WTC11 (cell line): Measurements from ENCODE around the gene NEURL1B.

Experiments used
- ATF1 ChIP-seq: sonication (generic); formaldehyde crosslinking; IDR thresholded peaks from 2 replicates; pipeline ENCODE4 v1.8.1; 2023; ENCODE audit warnings: mild to moderate bottlenecking, moderate library complexity, missing genetic modification reagents
- CREM ChIP-seq: sonication (generic); formaldehyde crosslinking; IDR thresholded peaks from 2 replicates; pipeline ENCODE4 v1.8.1; 2022; ENCODE audit warnings: mild to moderate bottlenecking, missing genetic modification reagents, moderate library complexity
- CTCF ChIP-seq: fragments of 200-600 bp; IDR thresholded peaks from 2 replicates; pipeline ENCODE4 v1.8.0; 2022; ENCODE audit warnings: antibody characterized with exemption
- ESRRA ChIP-seq: sonication (generic); formaldehyde crosslinking; IDR thresholded peaks from 2 replicates; pipeline ENCODE4 v1.8.1; 2022; ENCODE audit warnings: mild to moderate bottlenecking, missing genetic modification reagents, borderline replicate concordance
- FOXP1 ChIP-seq: sonication (generic); formaldehyde crosslinking; IDR thresholded peaks from 2 replicates; pipeline ENCODE4 v1.8.0; 2022; ENCODE audit warnings: missing genetic modification reagents, mild to moderate bottlenecking, moderate library complexity, borderline replicate concordance
- NFYB ChIP-seq: sonication (generic); formaldehyde crosslinking; conservative IDR thresholded peaks from 2 replicates; pipeline ENCODE4 v1.8.0; 2022; ENCODE audit warnings: low read depth, missing genetic modification reagents
- SMAD4 ChIP-seq: sonication (generic); formaldehyde crosslinking; IDR thresholded peaks from 2 replicates; pipeline ENCODE4 v1.8.0; 2022; ENCODE audit warnings: mild to moderate bottlenecking, missing genetic modification reagents
- SP1 ChIP-seq: sonication (generic); formaldehyde crosslinking; conservative IDR thresholded peaks from 2 replicates; pipeline ENCODE4 v1.8.1; 2022; ENCODE audit warnings: missing genetic modification reagents
- TEAD4 ChIP-seq: sonication (generic); formaldehyde crosslinking; IDR thresholded peaks from 2 replicates; pipeline ENCODE4 v1.8.0; 2022; ENCODE audit warnings: mild to moderate bottlenecking, missing genetic modification reagents
- USF2 ChIP-seq: sonication (generic); formaldehyde crosslinking; IDR thresholded peaks from 2 replicates; pipeline ENCODE4 v1.8.1; 2023; ENCODE audit warnings: mild to moderate bottlenecking, missing genetic modification reagents, moderate library complexity
- ZNF263 ChIP-seq: sonication (generic); formaldehyde crosslinking; IDR thresholded peaks from 2 replicates; pipeline ENCODE4 v1.8.1; 2022; ENCODE audit warnings: low read depth, mild to moderate bottlenecking, moderate library complexity, missing genetic modification reagents
- TF ChIP-seq, protein P1 (sequence below): sonication (generic); formaldehyde crosslinking; IDR thresholded peaks from 2 replicates; pipeline ENCODE4 v1.8.1; 2022; ENCODE audit warnings: low read depth, mild to moderate bottlenecking, moderate library complexity, missing genetic modification reagents, borderline replicate concordance

GRCh38 chr5:172624083-172624995 lies 16.7 kb upstream of the NEURL1B start:
- TF ChIP-seq SMAD4 (CRISPR knock-in tag) (no peak), CTCF (no peak), CREM (no peak), FOXP1 (no peak), ZNF263 (CRISPR knock-in tag) (no peak), SP1 (CRISPR knock-in tag) (no peak), ESRRA (CRISPR knock-in tag) (no peak), ATF1 (CRISPR knock-in tag) (no peak), TEAD4 (CRISPR knock-in tag) (no peak), USF2 (no peak), NFYB (CRISPR knock-in tag) (no peak)
- TF ChIP-seq, protein P1, sequence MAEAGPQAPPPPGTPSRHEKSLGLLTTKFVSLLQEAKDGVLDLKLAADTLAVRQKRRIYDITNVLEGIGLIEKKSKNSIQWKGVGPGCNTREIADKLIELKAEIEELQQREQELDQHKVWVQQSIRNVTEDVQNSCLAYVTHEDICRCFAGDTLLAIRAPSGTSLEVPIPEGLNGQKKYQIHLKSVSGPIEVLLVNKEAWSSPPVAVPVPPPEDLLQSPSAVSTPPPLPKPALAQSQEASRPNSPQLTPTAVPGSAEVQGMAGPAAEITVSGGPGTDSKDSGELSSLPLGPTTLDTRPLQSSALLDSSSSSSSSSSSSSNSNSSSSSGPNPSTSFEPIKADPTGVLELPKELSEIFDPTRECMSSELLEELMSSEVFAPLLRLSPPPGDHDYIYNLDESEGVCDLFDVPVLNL (CRISPR knock-in tag): no peak
